Neutrophil (primary cell): Measurements from ENCODE around the gene ADGB.
A peak's percentile ranks its signal among the peaks of the same experiment; 100 is the strongest.

Experiments
- H3K27ac ChIP-seq: fragments of 200-600 bp; sonication (generic); 2 replicates; pipeline ENCODE4 v1.5.1; 2016; ENCODE audit warnings: mild to moderate bottlenecking, moderate library complexity
- H3K27me3 ChIP-seq: fragments of 200-600 bp; sonication (generic); 2 replicates; pipeline ENCODE4 v1.6.0; 2016; ENCODE audit warnings: mild to moderate bottlenecking
- H3K36me3 ChIP-seq: fragments of 200-600 bp; sonication (generic); 2 replicates; pipeline ENCODE4 v1.5.1; 2017
- H3K4me1 ChIP-seq, 2 experiments: fragments of 200-600 bp in 1 of 2; sonication (generic) in 1 of 2; 1 replicate in 1 of 2; 2 replicates in 1 of 2; pipeline versions ENCODE4 v1.5.1 to v1.6.1; 2013 to 2016; ENCODE audit warnings: low read depth in 1 of 2, low read length in 1 of 2, mild to moderate bottlenecking in 1 of 2, moderate library complexity in 1 of 2; ENCODE audit not compliant: control insufficient read depth in 1 of 2, insufficient read depth in 1 of 2
- H3K4me3 ChIP-seq, 2 experiments: fragments of 200-600 bp in 1 of 2; sonication (generic) in 1 of 2; 1 replicate in 1 of 2; 2 replicates in 1 of 2; pipeline ENCODE4 v1.5.1; 2013 to 2016; ENCODE audit warnings: low read depth in 1 of 2, low read length in 1 of 2, mild to moderate bottlenecking in 1 of 2, moderate library complexity in 1 of 2
- H3K9me3 ChIP-seq: fragments of 200-600 bp; sonication (generic); 2 replicates; pipeline ENCODE4 v1.5.1; 2016
- CTCF ChIP-seq: fragments of 200-600 bp; sonication (generic); IDR thresholded peaks from 2 replicates; pipeline ENCODE4 v1.5.1; 2016; ENCODE audit warnings: antibody characterized with exemption

ADGB gene

GRCh38 chr6:146682919-146683318, 84.1 kb downstream of the ADGB start:
- Histone ChIP-seq H3K36me3 (no peaks in the 10 kb centered on the region), H3K27me3 (no peaks in the 10 kb centered on the region), H3K4me1 (no peaks in the 10 kb centered on the region), H3K27ac (no peak overlapping the region), H3K9me3 (no peaks in the 10 kb centered on the region), H3K4me3 (no peak overlapping the region)
- TF ChIP-seq CTCF = no peak

- Histone ChIP-seq H3K36me3 (no peaks in the 10 kb centered on the region), H3K4me3 (no peak overlapping the region), H3K4me1 (peaks cover 0 to 3% of the 10 kb centered on the region in 2 experiments), H3K27me3 (no peaks in the 10 kb centered on the region), H3K27ac (no peak overlapping the region), H3K9me3 (no peaks in the 10 kb centered on the region)
- no peak for TF ChIP-seq CTCF
These were observed 91.0 kb downstream of the ADGB start for GRCh38 chr6:146689806-146690205.

GRCh38 chr6:146693342-146693741, 94.6 kb downstream of the ADGB start:
- Histone ChIP-seq H3K36me3 (no peaks in the 10 kb centered on the region), H3K9me3 (no peaks in the 10 kb centered on the region), H3K4me1 (peaks cover 0 to 3% of the 10 kb centered on the region in 2 experiments), H3K4me3 (no peak overlapping the region), H3K27me3 (no peaks in the 10 kb centered on the region), H3K27ac (no peak overlapping the region)
- no peak for TF ChIP-seq CTCF

- H3K4me3 ChIP-seq = no peak overlapping the region
- H3K9me3 ChIP-seq = no peaks in the 10 kb centered on the region
- H3K27me3 ChIP-seq = no peaks in the 10 kb centered on the region
- no peak for TF ChIP-seq CTCF
- H3K36me3 ChIP-seq = no peaks in the 10 kb centered on the region
- H3K4me1 ChIP-seq = no peaks in the 10 kb centered on the region
- H3K27ac ChIP-seq = no peak overlapping the region
These were observed 99.1 kb downstream of the ADGB start for GRCh38 chr6:146697921-146698320.

- Histone ChIP-seq H3K27me3 (no peaks in the 10 kb centered on the region), H3K4me3 (no peak overlapping the region), H3K27ac (no peak overlapping the region), H3K4me1 (no peaks in the 10 kb centered on the region), H3K36me3 (no peaks in the 10 kb centered on the region), H3K9me3 (no peaks in the 10 kb centered on the region)
- peak; percentile 72 for TF ChIP-seq CTCF
These were observed 101.4 kb downstream of the ADGB start for GRCh38 chr6:146700078-146700686.
